HG02759 (cell line): Measurements from ENCODE around the gene WDR72.

Source experiments
- ATAC-seq: cut with Tn5 transposase; IDR thresholded peaks from one replicate; pipeline ENCODE4 v1.9.1; 2021; ENCODE audit warnings: mild to moderate bottlenecking, moderate library complexity; ENCODE audit not compliant: unreplicated experiment

Gene WDR72

GRCh38 chr15:53611145-53611920 is 148.1 kb downstream of the WDR72 start:
- no peak for ATAC-seq

GRCh38 chr15:53591041-53591440 is 168.4 kb downstream of the WDR72 start:
- ATAC-seq: no peak

- no peak for ATAC-seq
Observed at GRCh38 chr15:53590380-53590779, 169.1 kb downstream of the WDR72 start.

DNA sequence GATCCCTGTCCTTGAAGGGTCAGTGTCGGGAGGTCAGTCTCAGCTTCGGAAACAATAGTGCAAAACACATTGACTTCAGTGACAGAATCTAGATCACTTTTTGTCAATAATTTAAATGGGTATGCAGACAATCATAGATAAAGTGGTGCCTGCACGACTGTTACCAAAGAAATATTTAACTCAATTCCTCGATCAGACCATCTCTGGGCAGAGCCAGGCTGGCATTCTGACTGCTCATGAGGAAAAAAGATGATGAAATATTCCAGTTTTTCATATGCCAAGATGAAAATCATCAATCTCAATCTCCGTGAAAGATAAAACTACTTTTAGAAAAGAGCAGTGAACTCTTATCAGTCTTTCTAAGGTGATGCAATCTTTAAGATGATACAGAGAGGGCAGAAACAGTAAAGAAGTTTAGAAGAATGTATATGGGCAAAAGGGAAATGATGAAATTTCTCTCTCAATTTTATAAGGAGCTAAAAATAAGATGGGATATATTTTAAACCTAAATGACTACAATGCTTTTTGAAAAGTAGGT is 169.9 kb downstream of the WDR72 start:
- no peak for ATAC-seq

DNA sequence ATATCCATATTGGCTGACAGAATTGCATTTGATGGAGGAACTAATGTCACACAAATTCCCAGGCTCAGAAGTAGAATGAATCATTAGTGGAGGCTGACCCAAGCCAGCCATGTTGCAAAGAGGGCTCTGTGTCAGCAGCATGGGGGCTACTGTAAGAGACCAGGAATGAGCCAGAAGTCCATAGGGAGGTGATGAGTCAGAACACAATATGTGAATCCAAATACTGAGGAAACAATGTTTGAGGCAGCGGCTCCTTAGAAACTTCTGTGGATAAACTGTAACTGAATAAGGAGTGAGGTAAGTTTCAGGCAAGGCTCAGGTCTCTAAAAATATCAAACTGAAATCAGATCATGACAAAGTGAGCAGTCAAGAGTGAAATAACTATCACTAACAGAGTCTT is 170.7 kb downstream of the WDR72 start:
- no peak for ATAC-seq

GRCh38 chr15:53586799-53587198 is 172.7 kb downstream of the WDR72 start:
- ATAC-seq: peak; percentile 81

DNA sequence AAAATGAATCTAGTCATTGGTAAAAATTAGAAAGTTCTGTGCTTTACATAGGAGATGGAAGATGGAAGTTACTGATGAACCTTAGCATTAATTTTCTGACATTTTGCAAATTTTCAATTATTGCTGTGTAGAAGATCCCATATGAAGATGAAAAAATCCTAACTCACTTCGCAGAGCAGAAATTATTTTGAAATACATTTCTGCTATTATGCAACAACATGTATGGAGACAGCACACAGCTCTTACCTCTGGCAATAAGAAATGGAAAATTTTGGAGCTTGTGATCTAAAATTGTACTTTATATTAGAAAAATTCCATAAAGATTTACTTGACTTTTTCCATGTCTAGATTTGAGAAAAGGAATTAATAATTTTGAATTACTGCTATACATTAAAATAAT is 177.9 kb downstream of the WDR72 start:
- ATAC-seq: no peak

DNA sequence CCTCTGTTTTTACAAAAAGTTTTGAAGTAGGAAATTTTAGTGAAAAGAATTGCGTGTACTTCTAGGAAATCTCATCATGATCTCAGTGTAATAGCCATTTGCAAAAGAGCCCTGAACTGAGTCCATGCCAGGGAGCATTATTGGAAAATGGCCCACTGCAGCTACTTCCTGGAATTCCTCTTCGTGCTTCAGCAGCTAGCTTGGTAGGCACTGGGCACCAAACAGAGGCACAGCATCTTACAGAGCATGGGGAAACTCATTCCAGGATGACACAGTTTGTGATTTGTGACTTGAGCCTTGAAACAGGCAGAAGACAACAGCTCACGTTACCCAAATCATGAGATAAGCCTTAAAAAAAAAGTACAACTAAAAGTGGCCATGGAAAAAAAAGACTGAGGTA is 179.1 kb downstream of the WDR72 start:
- no peak for ATAC-seq

DNA sequence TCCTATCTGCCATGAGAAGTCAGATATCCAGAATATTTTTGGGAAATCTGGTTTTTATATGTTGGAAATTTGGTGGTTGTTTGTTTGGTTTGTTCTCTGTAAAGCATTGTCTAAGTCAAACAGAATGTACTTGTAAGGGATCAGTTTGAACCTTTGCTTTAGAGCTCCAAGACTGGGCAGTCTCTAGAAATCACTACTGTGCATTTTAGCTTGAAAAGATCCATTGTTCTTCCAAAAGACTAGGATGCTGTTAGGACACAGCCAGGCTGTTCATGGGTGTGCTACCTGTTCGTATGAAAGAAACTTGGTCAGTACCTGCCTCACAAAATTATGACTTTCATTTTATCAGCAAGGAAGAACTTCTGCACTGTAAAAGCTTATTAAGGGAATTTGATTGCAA is 182.6 kb downstream of the WDR72 start:
- no peak for ATAC-seq

GRCh38 chr15:53573091-53573490 is 186.4 kb downstream of the WDR72 start:
- ATAC-seq: no peak

GRCh38 chr15:53569751-53570480 is 189.5 kb downstream of the WDR72 start:
- ATAC-seq: no peak

DNA sequence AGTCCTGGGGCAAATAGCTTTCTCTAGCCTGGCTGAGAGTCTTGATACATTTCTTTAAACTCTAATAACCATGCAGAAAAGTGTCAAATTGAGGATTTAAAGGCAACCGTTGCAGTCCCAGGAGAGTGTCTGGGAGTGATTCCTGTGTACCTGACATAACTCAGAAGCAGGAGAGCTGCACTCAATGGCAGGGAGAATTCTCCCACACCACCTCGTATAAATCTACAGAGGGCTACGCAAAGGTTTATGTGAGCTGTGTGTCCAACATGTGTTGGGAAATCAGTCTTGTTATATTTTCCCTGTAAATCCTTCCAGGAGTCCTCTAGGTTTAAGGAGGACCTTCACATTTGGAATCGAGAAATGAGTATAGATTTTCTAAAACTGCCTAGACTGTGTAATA is 192.6 kb downstream of the WDR72 start:
- ATAC-seq: no peak

- no peak for ATAC-seq
Observed at GRCh38 chr15:53565721-53566120, 193.7 kb downstream of the WDR72 start.

- no peak for ATAC-seq
Observed at GRCh38 chr15:53564647-53565046, 194.8 kb downstream of the WDR72 start.

DNA sequence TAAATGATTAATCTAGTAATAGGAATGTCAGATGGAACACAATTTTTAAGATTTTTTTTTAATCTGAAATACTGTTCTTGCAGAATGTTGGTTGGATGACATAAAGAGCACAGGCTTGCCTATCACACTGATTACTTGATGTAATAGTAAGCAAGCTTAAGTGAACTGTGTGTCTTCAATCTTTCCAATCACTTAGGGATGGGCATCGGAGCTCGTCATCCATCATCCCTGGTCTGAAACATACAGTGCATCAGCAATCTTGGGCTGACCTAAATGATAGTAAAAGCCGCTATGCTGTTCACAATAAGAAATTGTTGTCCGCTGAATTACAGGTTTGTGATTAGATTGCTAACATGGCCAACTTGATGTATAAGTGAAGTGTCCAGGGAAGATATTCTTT is 195.8 kb downstream of the WDR72 start:
- ATAC-seq: no peak

- ATAC-seq: no peak
Observed at GRCh38 chr15:53559364-53560277, 199.8 kb downstream of the WDR72 start.

DNA sequence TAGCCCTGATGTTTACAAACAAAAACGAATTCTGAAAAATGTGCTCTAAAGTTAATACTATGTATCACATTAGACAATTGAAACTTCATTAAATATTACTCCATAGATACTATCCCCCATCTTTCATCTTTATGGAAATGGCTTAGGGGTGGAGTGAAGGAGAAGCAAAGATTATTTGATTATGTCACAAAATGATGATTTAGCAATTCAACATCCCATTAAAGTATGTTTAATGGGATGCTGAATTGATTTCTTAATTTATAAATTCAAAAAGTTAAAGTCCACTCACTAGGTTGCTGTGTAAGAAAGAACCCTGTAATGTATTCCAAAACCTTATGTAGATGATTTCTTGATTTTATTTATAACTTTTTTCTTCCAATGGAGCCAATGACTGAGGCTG is 201.1 kb downstream of the WDR72 start:
- ATAC-seq: no peak

DNA sequence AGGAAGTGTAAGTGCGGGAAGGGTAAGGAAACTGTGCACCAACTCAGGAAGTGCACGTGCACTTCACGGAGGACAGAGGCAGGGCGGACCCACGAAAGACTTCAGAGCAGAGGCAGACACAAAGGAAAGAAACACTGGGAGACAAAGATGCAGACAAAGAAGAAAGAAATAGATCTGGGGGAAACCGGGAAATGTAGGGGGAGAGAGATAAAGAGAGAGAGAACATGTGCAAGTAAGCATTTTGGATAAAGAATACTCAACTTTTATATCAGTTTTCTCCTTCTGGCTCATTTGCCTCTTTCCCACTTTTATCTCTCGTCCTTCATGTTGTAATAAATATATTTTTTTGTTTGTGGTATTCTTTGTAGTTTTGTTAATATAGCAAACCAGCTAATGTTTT is 204.2 kb downstream of the WDR72 start:
- no peak for ATAC-seq

- no peak for ATAC-seq
Observed at GRCh38 chr15:53549697-53550305, 209.7 kb downstream of the WDR72 start.

DNA sequence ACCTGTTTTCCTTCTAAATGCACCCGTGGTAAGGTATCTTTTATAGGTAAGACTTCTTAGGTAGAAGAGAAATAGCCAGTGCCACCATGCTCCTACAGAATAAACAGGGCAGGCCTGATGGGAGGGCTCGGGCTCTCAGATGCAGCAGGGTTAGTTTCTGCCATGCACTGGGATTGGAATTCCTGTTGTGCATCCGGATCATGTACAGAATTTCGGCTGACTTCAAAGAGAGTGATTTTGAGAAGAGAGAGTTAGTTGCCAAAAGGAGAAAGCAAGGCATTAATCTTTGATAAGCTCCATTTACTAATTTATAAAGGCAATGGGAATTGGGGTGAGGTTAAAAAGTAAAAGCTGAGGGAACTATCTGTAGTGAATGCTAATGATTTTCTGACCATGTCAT is 211.2 kb downstream of the WDR72 start:
- ATAC-seq: no peak
